Naive B cell (primary cell): Measurements from ENCODE around the gene HPSE2. TPM values are rescaled to one million over a fixed set of nuclear protein-coding genes. Genes with fewer than 3 reads are reported as not detected.

Experiments
- ATAC-seq, 2 donors: fragments of 150-1000 bp; cut with Tn5 transposase; 2 replicates each; pipeline ENCODE4 v1.10.0; 2021; ENCODE audit warnings: low read depth in 2 of 2, mild to moderate bottlenecking in 2 of 2, moderate library complexity in 2 of 2
- DNase-seq: peaks from one replicate; pipeline ENCODE4 v3.0.0; 2022
- H3K27ac Mint-ChIP-seq, 6 donors: one replicate each; pipeline ENCODE4 v1.8.0; 2020 to 2022; ENCODE audit warnings: mild to moderate bottlenecking in 6 of 6, mixed read lengths in 6 of 6, moderate library complexity in 5 of 6, inconsistent platforms in 2 of 6
- H3K27me3 Mint-ChIP-seq, 3 donors: one replicate each; pipeline ENCODE4 v1.8.0; 2021 to 2022; ENCODE audit warnings: mixed read lengths in 3 of 3, mild to moderate bottlenecking in 1 of 3
- H3K36me3 Mint-ChIP-seq, 2 donors: one replicate each; pipeline ENCODE4 v1.8.0; 2020 to 2022; ENCODE audit warnings: mixed read lengths in 2 of 2, inconsistent platforms in 1 of 2, mild to moderate bottlenecking in 1 of 2
- H3K4me1 Mint-ChIP-seq, 3 donors: one replicate each; pipeline ENCODE4 v1.8.0; 2020 to 2022; ENCODE audit warnings: mixed read lengths in 3 of 3, inconsistent platforms in 1 of 3, mild to moderate bottlenecking in 1 of 3, moderate library complexity in 1 of 3
- H3K4me3 Mint-ChIP-seq, 8 donors: one replicate each; pipeline ENCODE4 v1.8.0; 2020 to 2022; ENCODE audit warnings: mild to moderate bottlenecking in 8 of 8, mixed read lengths in 8 of 8, moderate library complexity in 8 of 8, inconsistent platforms in 2 of 8
- H3K9me3 Mint-ChIP-seq, 7 donors: one replicate each; pipeline ENCODE4 v1.8.0; 2020 to 2022; ENCODE audit warnings: mixed read lengths in 7 of 7, mild to moderate bottlenecking in 5 of 7, inconsistent platforms in 2 of 7, moderate library complexity in 1 of 7
- polyA plus RNA-seq, 6 donors: library from polyadenylated mRNA; unstranded; fragments of 300-500 nt; fragmentation: Illumina TruSeq; gene quantifications; one replicate each; pipeline ENCODE4 v1.2.3, GENCODE V29; 2021; ENCODE audit warnings: low read depth in 6 of 6

Gene HPSE2
- polyA plus RNA-seq, 6 donors from 2014 or later: not detected

DNA sequence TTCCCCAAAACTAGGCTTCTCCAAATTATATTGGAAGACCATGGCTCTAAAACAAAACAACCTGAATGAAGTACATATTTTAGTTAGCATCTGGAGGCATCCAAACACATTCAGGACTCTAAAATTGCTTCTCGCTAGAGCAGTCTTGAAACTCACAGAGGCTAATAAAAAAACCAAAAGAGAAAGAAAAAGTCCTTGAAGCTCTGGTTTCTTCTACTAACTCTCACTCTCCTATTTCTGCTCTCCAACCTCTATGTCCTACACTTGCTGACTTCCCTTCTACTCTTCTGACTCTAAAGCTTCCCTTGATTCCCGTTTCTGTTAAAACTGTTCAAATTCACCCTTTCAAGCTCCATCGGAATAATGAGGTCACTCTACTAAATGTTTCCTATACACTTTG, 418.3 kb downstream of the HPSE2 start:
- ATAC-seq (no peak), DNase-seq (no peak)
- Mint-ChIP-seq H3K4me3 (no peak overlapping the region), H3K9me3 (peaks cover 0 to 2% (median 0%) of the 10 kb centered on the region in 7 donors), H3K36me3 (no peaks in the 10 kb centered on the region), H3K27me3 (peaks cover 7 to 20% (median 11%) of the 10 kb centered on the region in 3 donors), H3K4me1 (no peaks in the 10 kb centered on the region), H3K27ac (no peak overlapping the region)

DNA sequence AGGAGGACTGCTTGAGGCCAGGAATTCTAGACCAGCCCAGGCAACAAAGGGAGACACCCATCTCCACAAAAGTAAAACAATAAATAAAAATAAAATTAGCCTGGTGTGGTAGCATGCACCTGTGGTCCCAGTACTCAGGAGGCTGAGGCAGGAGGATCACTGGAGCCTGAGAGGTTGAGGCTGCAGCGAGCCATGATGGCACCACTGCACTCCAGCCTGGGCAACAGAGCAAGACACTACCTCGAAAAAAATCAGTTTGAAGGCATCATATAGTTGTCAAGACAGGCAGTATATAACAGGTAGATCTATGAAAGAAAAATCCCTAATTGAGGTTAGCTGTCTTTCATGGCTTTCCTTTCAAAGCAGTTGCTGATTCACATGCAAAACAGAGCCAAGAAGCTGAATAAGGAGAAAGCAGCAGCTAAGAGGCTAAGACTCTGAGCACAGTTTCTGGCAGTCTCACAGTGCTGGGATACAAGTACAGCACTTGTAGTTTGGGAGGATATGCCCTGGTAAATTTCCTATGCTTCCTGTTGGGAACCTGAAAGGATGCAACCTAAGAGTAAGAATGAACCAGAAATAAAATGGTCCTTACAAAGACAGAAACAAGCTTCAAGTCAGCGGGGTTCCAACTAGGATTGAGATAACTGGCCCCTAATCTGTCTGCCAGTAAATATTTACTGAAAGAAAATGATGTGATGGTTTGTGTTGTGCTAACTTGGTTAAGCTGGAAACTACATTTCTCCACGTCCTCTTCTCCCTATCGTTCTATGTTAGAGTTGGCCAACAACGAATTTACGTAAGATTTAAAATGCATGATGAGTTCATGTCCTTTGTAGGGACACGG, 420.4 kb downstream of the HPSE2 start:
- Mint-ChIP-seq H3K4me1 (no peaks in the 10 kb centered on the region), H3K4me3 (no peak overlapping the region), H3K36me3 (no peaks in the 10 kb centered on the region), H3K27ac (no peak overlapping the region), H3K27me3 (peaks cover 2 to 11% (median 3%) of the 10 kb centered on the region in 3 donors), H3K9me3 (peaks cover 0 to 2% (median 0%) of the 10 kb centered on the region in 7 donors)
- DNase-seq (no peak), ATAC-seq (no peak)

DNA sequence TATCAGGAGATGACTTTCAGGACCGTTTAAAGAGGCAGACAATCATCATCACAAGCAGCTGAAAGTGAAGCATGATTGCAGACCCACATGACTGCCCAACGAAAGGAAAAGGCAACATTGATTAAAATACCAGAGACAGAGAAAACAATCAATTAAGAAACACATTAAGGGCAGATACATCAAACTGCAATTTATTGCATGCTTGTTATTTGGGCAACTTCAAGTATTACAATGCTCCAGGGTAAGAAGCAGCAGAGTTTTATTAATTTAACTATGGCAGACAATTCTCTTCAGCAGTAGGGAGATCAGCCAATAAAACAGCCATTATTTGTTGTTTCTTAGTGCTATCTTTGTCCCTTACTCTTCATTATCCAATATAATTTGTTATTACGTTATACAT, 421.2 kb downstream of the HPSE2 start:
- Mint-ChIP-seq H3K4me1 (no peaks in the 10 kb centered on the region), H3K4me3 (no peak overlapping the region), H3K36me3 (no peaks in the 10 kb centered on the region), H3K9me3 (peaks cover 0 to 2% (median 0%) of the 10 kb centered on the region in 7 donors), H3K27ac (no peak overlapping the region), H3K27me3 (peaks cover 0 to 17% (median 4%) of the 10 kb centered on the region in 3 donors)
- DNase-seq: no peak
- no peak for ATAC-seq

DNA sequence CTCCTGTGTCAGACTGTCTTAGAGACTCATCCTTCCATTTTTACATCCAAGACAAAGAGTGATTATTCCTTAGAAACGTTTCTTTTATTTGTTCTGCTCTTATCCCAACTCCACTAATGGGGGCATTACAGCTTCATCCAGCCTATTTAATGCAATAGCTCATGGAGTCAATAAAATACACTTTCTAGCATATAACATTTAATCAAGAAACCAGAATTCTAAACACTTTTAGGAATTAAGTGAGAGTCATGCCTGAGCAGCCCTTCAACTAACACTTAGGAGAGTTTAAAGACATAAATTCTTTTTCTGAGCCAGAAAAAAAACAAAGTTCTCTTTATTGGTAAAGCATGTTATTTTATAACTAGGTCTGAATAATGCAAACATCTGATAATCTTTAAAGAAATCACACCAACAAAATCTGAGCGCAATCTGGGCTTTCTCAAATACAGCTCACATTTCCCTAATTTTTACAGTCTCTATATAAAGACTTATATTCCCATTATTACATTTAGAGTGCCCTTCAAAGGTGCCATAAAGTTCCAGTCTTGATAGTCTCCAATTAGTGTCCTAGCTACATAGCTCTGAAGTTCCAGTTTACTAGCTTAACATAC, 427.3 kb downstream of the HPSE2 start:
- ATAC-seq: no peak
- H3K36me3 Mint-ChIP-seq: no peaks in the 10 kb centered on the region
- no peaks in the 10 kb centered on the region for H3K4me1 Mint-ChIP-seq
- peak overlapping the region in 1 of 6 donors; percentile 1 for H3K27ac Mint-ChIP-seq
- peaks cover 0 to 16% (median 8%) of the 10 kb centered on the region in 3 donors for H3K27me3 Mint-ChIP-seq
- H3K4me3 Mint-ChIP-seq: no peak overlapping the region
- no peak for DNase-seq
- no peaks in the 10 kb centered on the region for H3K9me3 Mint-ChIP-seq

DNA sequence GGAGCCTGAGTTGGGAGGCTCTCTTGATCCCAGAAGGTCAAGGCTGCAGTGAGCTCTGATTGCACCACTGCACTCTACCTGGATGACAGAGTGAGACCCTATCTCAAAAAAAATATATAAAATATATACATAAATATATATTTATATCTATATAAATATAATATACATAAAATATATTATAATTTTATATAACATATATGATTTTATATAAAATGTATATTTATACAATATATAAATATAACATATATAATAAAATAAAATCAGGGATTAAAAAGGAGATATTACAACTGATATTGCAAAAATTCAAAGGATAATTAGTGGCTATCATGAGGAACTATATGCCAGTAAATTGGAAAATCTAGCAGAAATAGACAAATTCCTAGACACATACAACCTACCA, 435.4 kb downstream of the HPSE2 start:
- DNase-seq (no peak), ATAC-seq (no peak)
- H3K9me3 Mint-ChIP-seq: peaks cover 0 to 19% (median 4%) of the 10 kb centered on the region in 7 donors
- no peaks in the 10 kb centered on the region for H3K36me3 Mint-ChIP-seq
- no peaks in the 10 kb centered on the region for H3K4me1 Mint-ChIP-seq
- peak overlapping the region in 1 of 6 donors; percentile 26 for H3K27ac Mint-ChIP-seq
- H3K27me3 Mint-ChIP-seq: peaks cover 26 to 33% (median 31%) of the 10 kb centered on the region in 3 donors
- no peak overlapping the region for H3K4me3 Mint-ChIP-seq

DNA sequence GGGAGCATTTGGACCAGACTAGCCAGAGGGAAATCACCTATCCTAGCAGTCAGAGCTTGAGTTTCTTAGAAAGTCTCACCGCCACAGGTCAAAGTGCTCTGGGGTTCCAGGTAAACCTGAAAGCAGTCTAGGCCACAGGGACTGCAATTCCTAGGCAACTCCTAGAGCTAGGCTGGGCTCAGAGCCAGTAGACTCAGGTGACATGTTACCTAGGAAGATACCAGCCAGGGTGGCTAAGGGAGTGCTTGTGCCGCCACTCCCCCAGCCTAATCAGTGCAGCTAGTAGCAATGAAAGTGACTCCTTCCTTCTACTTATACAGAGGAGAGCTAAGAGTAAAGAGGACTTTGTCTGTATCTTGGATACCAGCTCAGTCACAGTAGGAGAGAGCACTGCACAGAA, 440.2 kb downstream of the HPSE2 start:
- Mint-ChIP-seq H3K27me3 (peaks cover 35 to 39% (median 38%) of the 10 kb centered on the region in 3 donors), H3K36me3 (no peaks in the 10 kb centered on the region)

DNA sequence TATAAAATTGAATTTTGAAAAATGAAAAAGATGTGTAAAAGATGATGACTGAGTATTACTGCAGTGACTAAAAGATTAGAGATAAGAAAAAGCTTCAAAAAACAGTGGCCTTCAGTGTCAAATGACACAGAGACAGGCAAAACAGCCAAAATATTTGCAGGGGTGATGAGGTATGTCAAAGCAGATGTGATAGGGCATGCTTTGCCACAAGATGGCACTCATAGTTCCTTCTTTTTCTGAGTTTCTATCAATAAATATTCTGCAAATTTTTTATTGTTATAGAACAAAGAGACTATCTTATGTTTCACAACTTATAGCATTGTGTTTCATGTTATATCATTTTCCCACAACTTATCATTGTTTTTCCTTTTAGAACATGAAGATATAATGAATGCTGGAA, 444.8 kb downstream of the HPSE2 start:
- no peak for ATAC-seq
- H3K27ac Mint-ChIP-seq: no peak overlapping the region
- H3K4me1 Mint-ChIP-seq: no peaks in the 10 kb centered on the region
- H3K9me3 Mint-ChIP-seq: no peaks in the 10 kb centered on the region
- peaks cover 18 to 35% (median 28%) of the 10 kb centered on the region in 3 donors for H3K27me3 Mint-ChIP-seq
- no peak overlapping the region for H3K4me3 Mint-ChIP-seq
- DNase-seq: no peak
- H3K36me3 Mint-ChIP-seq: no peaks in the 10 kb centered on the region

More for the DNA sequence above, 440.2 kb downstream of the HPSE2 start:
- Mint-ChIP-seq H3K27ac (no peak overlapping the region), H3K4me1 (no peaks in the 10 kb centered on the region), H3K9me3 (peaks cover 0 to 14% (median 4%) of the 10 kb centered on the region in 7 donors), H3K4me3 (no peak overlapping the region)
- DNase-seq (no peak), ATAC-seq (no peak)

DNA sequence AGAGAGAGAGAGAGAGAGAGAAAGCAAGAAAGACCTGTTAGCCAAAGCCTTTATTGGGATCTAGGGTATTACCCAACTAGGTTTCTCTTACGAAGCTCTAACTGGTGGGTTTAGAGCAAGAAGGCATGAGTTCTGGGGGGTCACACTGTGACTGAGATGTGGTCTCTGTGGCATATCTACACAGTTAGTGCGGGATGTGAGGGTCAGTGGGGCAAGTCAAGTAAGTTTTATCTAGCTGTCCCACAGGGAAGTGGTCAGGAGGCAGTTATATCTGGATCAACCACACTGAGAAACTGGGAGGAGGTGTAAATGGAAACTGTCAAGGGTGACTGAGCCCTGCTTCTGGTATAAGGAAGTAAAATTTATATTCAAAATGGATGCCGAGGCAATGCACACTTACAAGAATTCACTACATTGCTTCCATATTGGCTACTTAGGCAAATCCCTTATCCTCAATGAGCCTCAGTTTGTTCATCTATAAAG, 457.3 kb downstream of the HPSE2 start:
- Mint-ChIP-seq H3K27me3 (peaks cover 0 to 3% (median 0%) of the 10 kb centered on the region in 3 donors), H3K9me3 (no peaks in the 10 kb centered on the region), H3K27ac (peak overlapping the region in 1 of 6 donors; percentile 17), H3K4me1 (peaks cover 5 to 10% (median 5%) of the 10 kb centered on the region in 3 donors), H3K4me3 (peak overlapping the region in 2 of 8 donors; percentile 6 to 71), H3K36me3 (no peaks in the 10 kb centered on the region)
- ATAC-seq (peak in 1 of 2 donors; percentile 40), DNase-seq (no peak)

DNA sequence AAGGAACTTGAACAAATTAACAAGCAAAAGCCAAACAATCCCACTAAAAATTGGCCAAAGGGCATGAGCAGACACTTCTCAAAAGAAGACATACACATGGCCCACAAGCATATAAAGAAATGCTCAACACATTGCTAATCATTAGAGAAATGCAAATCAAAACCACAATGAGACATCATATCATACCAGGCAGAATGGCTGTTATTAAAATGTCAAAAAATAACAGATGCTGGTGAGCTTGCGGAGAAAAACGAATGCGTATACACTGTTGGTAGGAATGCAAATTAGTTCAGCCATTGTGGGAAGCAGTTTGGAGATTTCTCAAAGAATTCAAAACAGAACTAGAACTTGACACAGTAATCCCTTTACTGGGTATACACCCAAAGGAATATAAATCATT, 477.2 kb downstream of the HPSE2 start:
- ATAC-seq (no peak), DNase-seq (no peak)
- Mint-ChIP-seq H3K4me3 (no peak overlapping the region), H3K27ac (no peak overlapping the region), H3K27me3 (peaks cover 11 to 20% (median 14%) of the 10 kb centered on the region in 3 donors), H3K9me3 (peaks cover 0 to 4% (median 0%) of the 10 kb centered on the region in 7 donors), H3K36me3 (no peaks in the 10 kb centered on the region), H3K4me1 (no peaks in the 10 kb centered on the region)

DNA sequence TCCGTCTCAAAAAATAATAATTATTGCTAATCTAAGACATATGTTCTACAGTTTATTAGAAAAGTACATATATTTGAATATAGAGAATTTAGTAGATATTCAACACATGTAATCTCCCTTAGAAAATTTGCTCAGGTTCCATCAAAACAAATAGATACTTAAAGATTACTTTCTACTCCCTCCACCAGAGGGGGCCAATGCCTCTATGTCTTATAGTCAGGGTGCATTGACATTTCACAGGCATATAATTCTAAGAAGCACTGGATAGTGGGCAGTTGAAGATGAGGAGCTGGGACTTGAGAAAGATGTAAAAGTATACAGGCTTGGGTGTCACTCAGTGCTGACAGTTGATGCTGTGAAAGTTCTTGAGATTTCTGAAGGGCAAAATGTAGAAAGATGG, 487.4 kb downstream of the HPSE2 start:
- ATAC-seq: no peak
- H3K9me3 Mint-ChIP-seq: peaks cover 0 to 11% (median 7%) of the 10 kb centered on the region in 7 donors
- DNase-seq: peak; percentile 1
- peaks cover 6 to 15% (median 9%) of the 10 kb centered on the region in 3 donors for H3K27me3 Mint-ChIP-seq
- no peak overlapping the region for H3K4me3 Mint-ChIP-seq
- H3K27ac Mint-ChIP-seq: no peak overlapping the region
- no peaks in the 10 kb centered on the region for H3K4me1 Mint-ChIP-seq
- H3K36me3 Mint-ChIP-seq: no peaks in the 10 kb centered on the region

DNA sequence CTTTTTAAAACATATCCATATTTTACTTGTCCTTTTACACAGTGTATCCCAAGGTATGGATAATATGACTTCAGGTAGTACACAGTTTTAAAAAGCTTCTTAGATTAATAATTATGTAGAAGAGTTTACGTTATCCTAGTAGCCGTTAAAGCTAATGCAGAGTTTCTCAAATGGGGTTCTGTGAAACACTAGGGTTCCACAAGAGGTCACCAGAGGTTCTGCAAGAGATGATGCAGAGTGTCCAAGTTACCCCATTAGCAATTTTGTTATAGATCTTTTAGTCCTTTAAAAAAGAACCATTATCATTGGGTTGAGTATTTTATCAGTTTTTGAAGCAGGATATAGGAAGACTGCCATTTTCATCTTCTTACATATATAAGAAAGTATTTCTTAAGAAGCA, 490.0 kb downstream of the HPSE2 start:
- peaks cover 0 to 2% (median 0%) of the 10 kb centered on the region in 7 donors for H3K9me3 Mint-ChIP-seq
- ATAC-seq: no peak
- H3K27me3 Mint-ChIP-seq: peaks cover 5 to 19% (median 8%) of the 10 kb centered on the region in 3 donors
- H3K4me1 Mint-ChIP-seq: no peaks in the 10 kb centered on the region
- H3K4me3 Mint-ChIP-seq: no peak overlapping the region
- DNase-seq: no peak
- H3K27ac Mint-ChIP-seq: no peak overlapping the region
- H3K36me3 Mint-ChIP-seq: no peaks in the 10 kb centered on the region

DNA sequence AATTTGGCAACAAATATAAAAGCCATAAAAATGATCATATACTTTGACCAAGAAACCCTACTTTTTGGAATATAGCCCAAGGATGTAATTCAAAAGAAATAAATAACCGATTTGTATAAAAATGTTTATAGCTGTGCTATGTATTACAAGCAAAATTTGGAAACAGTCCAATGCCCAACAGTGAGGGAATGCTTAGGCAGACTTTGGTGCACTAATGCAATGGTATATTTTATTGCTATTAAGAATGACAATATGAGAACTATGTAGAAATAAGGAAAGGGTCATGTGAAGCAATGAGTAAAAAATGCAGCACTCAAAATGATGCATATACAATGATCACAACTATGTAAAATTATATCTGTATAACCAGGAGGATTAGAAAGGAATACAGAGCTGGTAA, 515.1 kb downstream of the HPSE2 start:
- Mint-ChIP-seq H3K4me3 (no peak overlapping the region), H3K27me3 (peaks cover 12 to 30% (median 22%) of the 10 kb centered on the region in 3 donors), H3K27ac (no peak overlapping the region), H3K36me3 (no peaks in the 10 kb centered on the region), H3K9me3 (peaks cover 0 to 5% (median 0%) of the 10 kb centered on the region in 7 donors), H3K4me1 (no peaks in the 10 kb centered on the region)
- DNase-seq (no peak), ATAC-seq (no peak)

DNA sequence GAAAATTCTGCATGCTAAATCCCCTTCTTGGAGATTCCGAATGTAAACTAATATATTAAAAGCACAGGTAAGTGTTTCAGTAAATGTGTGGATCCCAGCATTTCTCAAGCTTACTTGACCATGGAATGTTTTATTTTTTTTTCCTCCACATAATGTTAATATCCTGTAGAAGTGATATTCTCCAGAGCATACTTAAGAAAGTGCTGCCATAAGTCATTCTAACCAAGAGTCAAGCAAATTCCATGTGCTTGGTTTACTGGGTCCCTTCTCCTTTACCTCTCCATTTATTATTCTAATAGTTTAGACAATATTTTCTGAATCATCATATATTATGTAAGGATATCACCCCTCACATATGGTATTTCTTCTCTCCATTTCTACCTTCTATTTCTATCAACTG, 522.1 kb downstream of the HPSE2 start:
- no peak overlapping the region for H3K4me3 Mint-ChIP-seq
- DNase-seq: no peak
- peaks cover 11 to 24% (median 12%) of the 10 kb centered on the region in 3 donors for H3K27me3 Mint-ChIP-seq
- H3K9me3 Mint-ChIP-seq: no peaks in the 10 kb centered on the region
- no peaks in the 10 kb centered on the region for H3K4me1 Mint-ChIP-seq
- ATAC-seq: no peak
- no peak overlapping the region for H3K27ac Mint-ChIP-seq
- H3K36me3 Mint-ChIP-seq: no peaks in the 10 kb centered on the region

DNA sequence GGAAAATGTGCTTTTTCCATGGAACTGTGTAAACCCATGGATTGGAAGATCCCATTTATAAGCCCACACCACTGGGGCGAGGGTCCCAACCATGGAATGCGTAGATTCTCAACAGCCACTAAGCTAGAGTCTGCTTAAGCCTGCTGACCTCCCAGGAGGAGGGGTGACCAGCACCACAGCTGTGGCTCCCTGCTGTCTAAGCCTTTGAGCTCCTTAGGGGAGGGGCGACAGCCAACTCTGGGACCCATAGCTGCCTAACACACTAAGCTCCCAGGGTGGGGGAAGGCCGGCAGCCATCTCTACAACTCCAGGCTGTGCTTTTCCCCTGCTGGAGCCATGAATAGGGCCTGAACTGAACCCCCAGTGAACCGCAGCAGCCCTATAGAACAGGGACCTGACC, 539.1 kb downstream of the HPSE2 start:
- no peak for DNase-seq
- H3K36me3 Mint-ChIP-seq: no peaks in the 10 kb centered on the region
- H3K27ac Mint-ChIP-seq: no peak overlapping the region
- no peak for ATAC-seq
- H3K4me3 Mint-ChIP-seq: no peak overlapping the region
- H3K9me3 Mint-ChIP-seq: no peaks in the 10 kb centered on the region
- H3K4me1 Mint-ChIP-seq: no peaks in the 10 kb centered on the region
- peaks cover 17 to 41% (median 34%) of the 10 kb centered on the region in 3 donors for H3K27me3 Mint-ChIP-seq
